IgD-negative memory B cell (primary cell): ENCODE data around the gene CDHR1. TPM values are rescaled to one million over a fixed set of nuclear protein-coding genes. Genes with fewer than 3 reads are reported as not detected.

Experiments
- H3K27ac Mint-ChIP-seq, 3 donors: one replicate each; pipeline ENCODE4 v1.8.0; 2020 to 2022; ENCODE audit warnings: mild to moderate bottlenecking in 3 of 3, mixed read lengths in 3 of 3, moderate library complexity in 1 of 3
- H3K27me3 Mint-ChIP-seq: one replicate; pipeline ENCODE4 v1.8.0; 2021; ENCODE audit warnings: mixed read lengths
- H3K36me3 Mint-ChIP-seq: one replicate; pipeline ENCODE4 v1.8.0; 2020; ENCODE audit warnings: mild to moderate bottlenecking, mixed read lengths
- H3K4me1 Mint-ChIP-seq, 3 donors: one replicate each; pipeline ENCODE4 v1.8.0; 2020 to 2022; ENCODE audit warnings: mixed read lengths in 3 of 3, mild to moderate bottlenecking in 1 of 3
- H3K4me3 Mint-ChIP-seq, 4 donors: one replicate each; pipeline ENCODE4 v1.8.0; 2020 to 2022; ENCODE audit warnings: mild to moderate bottlenecking in 4 of 4, mixed read lengths in 4 of 4, moderate library complexity in 3 of 4
- H3K9me3 Mint-ChIP-seq, 3 donors: one replicate each; pipeline ENCODE4 v1.8.0; 2020 to 2021; ENCODE audit warnings: mixed read lengths in 3 of 3, mild to moderate bottlenecking in 1 of 3
- polyA plus RNA-seq: library from polyadenylated mRNA; unstranded; fragments of 300-500 nt; fragmentation: Illumina TruSeq; gene quantifications from one replicate; pipeline ENCODE4 v1.2.3, GENCODE V29; 2021

CDHR1 gene
- polyA plus RNA-seq, 1 donor from 2014 or later = not detected

GRCh38 chr10:84216834-84217233, 22.5 kb downstream of the CDHR1 start:
- Mint-ChIP-seq H3K4me1 (no peaks in the 10 kb centered on the region), H3K9me3 (peaks cover 3 to 6% (median 5%) of the 10 kb centered on the region in 3 donors), H3K36me3 (no peaks in the 10 kb centered on the region), H3K27me3 (peaks cover 2% of the 10 kb centered on the region), H3K27ac (no peak overlapping the region), H3K4me3 (no peak overlapping the region)

- H3K36me3 Mint-ChIP-seq = no peaks in the 10 kb centered on the region
- peaks cover 2% of the 10 kb centered on the region for H3K27me3 Mint-ChIP-seq
- H3K4me1 Mint-ChIP-seq = no peaks in the 10 kb centered on the region
- H3K9me3 Mint-ChIP-seq = peaks cover 3 to 6% (median 5%) of the 10 kb centered on the region in 3 donors
- H3K27ac Mint-ChIP-seq = no peak overlapping the region
- H3K4me3 Mint-ChIP-seq = no peak overlapping the region
Measured at GRCh38 chr10:84217746-84218145, 23.4 kb downstream of the CDHR1 start.

GRCh38 chr10:84221916-84222315, 27.6 kb downstream of the CDHR1 start:
- H3K36me3 Mint-ChIP-seq = no peaks in the 10 kb centered on the region

GRCh38 chr10:84224411-84225028, 30.2 kb downstream of the CDHR1 start:
- Mint-ChIP-seq H3K4me3 (no peak overlapping the region), H3K9me3 (peaks cover 2 to 4% (median 2%) of the 10 kb centered on the region in 3 donors), H3K27me3 (peaks cover 4% of the 10 kb centered on the region), H3K27ac (no peak overlapping the region), H3K4me1 (no peaks in the 10 kb centered on the region), H3K36me3 (no peaks in the 10 kb centered on the region)

More at GRCh38 chr10:84221916-84222315, 27.6 kb downstream of the CDHR1 start:
- Mint-ChIP-seq H3K9me3 (peaks cover 3 to 6% (median 5%) of the 10 kb centered on the region in 3 donors), H3K4me1 (no peaks in the 10 kb centered on the region), H3K4me3 (no peak overlapping the region), H3K27ac (no peak overlapping the region), H3K27me3 (peaks cover 3% of the 10 kb centered on the region)

- Mint-ChIP-seq H3K4me1 (no peaks in the 10 kb centered on the region), H3K27ac (no peak within 1 kb of the TSS), H3K36me3 (no peaks in the 10 kb centered on the region), H3K27me3 (peaks cover 4% of the 10 kb centered on the region), H3K4me3 (no peak within 1 kb of the TSS), H3K9me3 (peaks cover 0 to 4% (median 0%) of the 10 kb centered on the region in 3 donors)
Measured at GRCh38 chr10:84225427-84226173, 31.3 kb downstream of the CDHR1 start, which contains the start of gene LRIT2. Gene LRIT2 (minus strand): TSS chr10:84225544. CDS start chr10:84225520, 24 bp downstream.

GRCh38 chr10:84226616-84227015, 32.3 kb downstream of the CDHR1 start:
- H3K36me3 Mint-ChIP-seq = no peaks in the 10 kb centered on the region
- H3K4me3 Mint-ChIP-seq = no peak overlapping the region
- H3K4me1 Mint-ChIP-seq = no peaks in the 10 kb centered on the region
- H3K27me3 Mint-ChIP-seq = peaks cover 5% of the 10 kb centered on the region
- H3K27ac Mint-ChIP-seq = no peak overlapping the region
- H3K9me3 Mint-ChIP-seq = peaks cover 0 to 4% (median 0%) of the 10 kb centered on the region in 3 donors

GRCh38 chr10:84227810-84228209, 33.5 kb downstream of the CDHR1 start:
- no peaks in the 10 kb centered on the region for H3K36me3 Mint-ChIP-seq
- peaks cover 0 to 4% (median 0%) of the 10 kb centered on the region in 3 donors for H3K9me3 Mint-ChIP-seq
- H3K4me3 Mint-ChIP-seq = no peak overlapping the region
- H3K27ac Mint-ChIP-seq = no peak overlapping the region
- H3K4me1 Mint-ChIP-seq = no peaks in the 10 kb centered on the region
- peaks cover 7% of the 10 kb centered on the region for H3K27me3 Mint-ChIP-seq

GRCh38 chr10:84230359-84230758, 36.0 kb downstream of the CDHR1 start:
- Mint-ChIP-seq H3K4me3 (no peak overlapping the region), H3K27ac (no peak overlapping the region), H3K4me1 (no peaks in the 10 kb centered on the region), H3K27me3 (peaks cover 9% of the 10 kb centered on the region), H3K36me3 (no peaks in the 10 kb centered on the region), H3K9me3 (peaks cover 0 to 4% (median 0%) of the 10 kb centered on the region in 3 donors)

- Mint-ChIP-seq H3K4me3 (no peak overlapping the region), H3K36me3 (no peaks in the 10 kb centered on the region), H3K4me1 (no peaks in the 10 kb centered on the region), H3K9me3 (peaks cover 0 to 4% (median 0%) of the 10 kb centered on the region in 3 donors), H3K27me3 (peaks cover 5% of the 10 kb centered on the region), H3K27ac (no peak overlapping the region)
Measured at GRCh38 chr10:84232376-84232775, 38.0 kb downstream of the CDHR1 start.

GRCh38 chr10:84233940-84234339, 39.6 kb downstream of the CDHR1 start:
- Mint-ChIP-seq H3K4me3 (no peak overlapping the region), H3K36me3 (no peaks in the 10 kb centered on the region), H3K27me3 (peaks cover 7% of the 10 kb centered on the region), H3K4me1 (no peaks in the 10 kb centered on the region), H3K27ac (no peak overlapping the region), H3K9me3 (peaks cover 0 to 3% (median 0%) of the 10 kb centered on the region in 3 donors)

- no peaks in the 10 kb centered on the region for H3K36me3 Mint-ChIP-seq
- H3K27me3 Mint-ChIP-seq = peaks cover 7% of the 10 kb centered on the region
- no peak overlapping the region for H3K4me3 Mint-ChIP-seq
- H3K27ac Mint-ChIP-seq = no peak overlapping the region
- H3K4me1 Mint-ChIP-seq = no peaks in the 10 kb centered on the region
- peaks cover 0 to 2% (median 0%) of the 10 kb centered on the region in 3 donors for H3K9me3 Mint-ChIP-seq
Measured at GRCh38 chr10:84234479-84234878, 40.1 kb downstream of the CDHR1 start.

GRCh38 chr10:84235096-84235495, 40.8 kb downstream of the CDHR1 start:
- no peaks in the 10 kb centered on the region for H3K9me3 Mint-ChIP-seq
- H3K4me3 Mint-ChIP-seq = no peak overlapping the region
- H3K4me1 Mint-ChIP-seq = no peaks in the 10 kb centered on the region
- no peak overlapping the region for H3K27ac Mint-ChIP-seq
- peaks cover 7% of the 10 kb centered on the region for H3K27me3 Mint-ChIP-seq
- H3K36me3 Mint-ChIP-seq = no peaks in the 10 kb centered on the region

GRCh38 chr10:84236807-84237198, 42.5 kb downstream of the CDHR1 start:
- Mint-ChIP-seq H3K4me1 (no peaks in the 10 kb centered on the region), H3K27me3 (peaks cover 4% of the 10 kb centered on the region), H3K36me3 (no peaks in the 10 kb centered on the region), H3K4me3 (no peak overlapping the region), H3K9me3 (no peaks in the 10 kb centered on the region), H3K27ac (no peak overlapping the region)

GRCh38 chr10:84237199-84238051, 43.1 kb downstream of the CDHR1 start:
- Mint-ChIP-seq H3K27ac (no peak overlapping the region), H3K27me3 (peaks cover 4% of the 10 kb centered on the region), H3K4me3 (no peak overlapping the region), H3K36me3 (no peaks in the 10 kb centered on the region), H3K4me1 (no peaks in the 10 kb centered on the region), H3K9me3 (no peaks in the 10 kb centered on the region)

GRCh38 chr10:84238909-84239308, 44.6 kb downstream of the CDHR1 start:
- H3K4me1 Mint-ChIP-seq = no peaks in the 10 kb centered on the region
- H3K4me3 Mint-ChIP-seq = no peak overlapping the region
- no peak overlapping the region for H3K27ac Mint-ChIP-seq
- no peaks in the 10 kb centered on the region for H3K36me3 Mint-ChIP-seq
- no peaks in the 10 kb centered on the region for H3K9me3 Mint-ChIP-seq
- peaks cover 3% of the 10 kb centered on the region for H3K27me3 Mint-ChIP-seq
